Measurements from ENCODE around the gene EMSY.

GRCh38 chr11:76597533-76598425 is 153.0 kb downstream of the EMSY start:
- TF ChIP-seq, protein P1, sequence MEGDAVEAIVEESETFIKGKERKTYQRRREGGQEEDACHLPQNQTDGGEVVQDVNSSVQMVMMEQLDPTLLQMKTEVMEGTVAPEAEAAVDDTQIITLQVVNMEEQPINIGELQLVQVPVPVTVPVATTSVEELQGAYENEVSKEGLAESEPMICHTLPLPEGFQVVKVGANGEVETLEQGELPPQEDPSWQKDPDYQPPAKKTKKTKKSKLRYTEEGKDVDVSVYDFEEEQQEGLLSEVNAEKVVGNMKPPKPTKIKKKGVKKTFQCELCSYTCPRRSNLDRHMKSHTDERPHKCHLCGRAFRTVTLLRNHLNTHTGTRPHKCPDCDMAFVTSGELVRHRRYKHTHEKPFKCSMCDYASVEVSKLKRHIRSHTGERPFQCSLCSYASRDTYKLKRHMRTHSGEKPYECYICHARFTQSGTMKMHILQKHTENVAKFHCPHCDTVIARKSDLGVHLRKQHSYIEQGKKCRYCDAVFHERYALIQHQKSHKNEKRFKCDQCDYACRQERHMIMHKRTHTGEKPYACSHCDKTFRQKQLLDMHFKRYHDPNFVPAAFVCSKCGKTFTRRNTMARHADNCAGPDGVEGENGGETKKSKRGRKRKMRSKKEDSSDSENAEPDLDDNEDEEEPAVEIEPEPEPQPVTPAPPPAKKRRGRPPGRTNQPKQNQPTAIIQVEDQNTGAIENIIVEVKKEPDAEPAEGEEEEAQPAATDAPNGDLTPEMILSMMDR (IDR thresholded peaks at IDR 0.05) = no peak
- TF ChIP-seq POLR2A (IDR thresholded peaks at IDR 0.05) = no peak

Measured in uterus (tissue), 2 donors.